A673 (cell line): Measurements from ENCODE around the gene GOLGA5. TPM values are rescaled to one million over a fixed set of nuclear protein-coding genes. Genes with fewer than 3 reads are reported as not detected.
A peak's percentile ranks its signal among the peaks of the same experiment; 100 is the strongest.

Experiments
- BruUV-seq: library from RNA; stranded (reverse); fragments of 400-500 nt; replicated peaks from 2 replicates; lab custom pipeline; 2021; lab: Mats Ljungman, UMichigan
- CTCF ChIA-PET: fragments of 300-600 bp; sonication (Branson Sonifier 250); formaldehyde crosslinking; loops from one replicate; lab custom pipeline; 2022; ENCODE audit warnings: antibody characterized with exemption; lab: Charles Lee
- POLR2A ChIA-PET: fragments of 300-600 bp; sonication (Branson Sonifier 250); formaldehyde crosslinking; loops from one replicate; lab custom pipeline; 2022; ENCODE audit warnings: antibody characterized with exemption; ENCODE audit not compliant: low non-redundant PET; lab: Charles Lee
- DNase-seq: peaks from one replicate; pipeline ENCODE4 v3.0.0-alpha.2; 2015; ENCODE audit warnings: low spot score
- H3K27ac ChIP-seq: fragments of 200-600 bp; sonication (generic); 2 replicates; pipeline ENCODE4 v1.5.1; 2016; ENCODE audit warnings: mixed run types, low read depth, mild to moderate bottlenecking, mixed read lengths, antibody characterized with exemption, low read length; ENCODE audit not compliant: poor library complexity, severe bottlenecking
- H3K27me3 ChIP-seq: fragments of 200-600 bp; sonication (generic); replicated peaks from 2 replicates; pipeline ENCODE4 v1.6.1; 2017; ENCODE audit warnings: mixed run types, low read depth, mild to moderate bottlenecking, mixed read lengths, antibody characterized with exemption, low read length; ENCODE audit not compliant: insufficient read depth, poor library complexity
- H3K36me3 ChIP-seq: fragments of 200-600 bp; sonication (generic); 2 replicates; pipeline ENCODE4 v1.6.1; 2016; ENCODE audit warnings: mixed run types, mild to moderate bottlenecking, mixed read lengths, antibody characterized with exemption, low read length; ENCODE audit not compliant: insufficient read depth, poor library complexity, severe bottlenecking
- H3K4me1 ChIP-seq: fragments of 200-600 bp; sonication (generic); 2 replicates; pipeline ENCODE4 v1.6.1; 2017; ENCODE audit warnings: mixed run types, mild to moderate bottlenecking, mixed read lengths, antibody characterized with exemption, low read length; ENCODE audit not compliant: insufficient read depth, poor library complexity, severe bottlenecking
- H3K4me3 ChIP-seq: fragments of 200-600 bp; sonication (generic); 2 replicates; pipeline ENCODE4 v1.5.1; 2016; ENCODE audit warnings: low read depth, mixed run types, mild to moderate bottlenecking, mixed read lengths, low read length; ENCODE audit not compliant: poor library complexity, severe bottlenecking
- H3K9me3 ChIP-seq: fragments of 200-600 bp; sonication (generic); 2 replicates; pipeline ENCODE4 v1.6.1; 2016; ENCODE audit warnings: mixed run types, low read depth, mild to moderate bottlenecking, mixed read lengths, antibody characterized with exemption, low read length; ENCODE audit not compliant: poor library complexity, severe bottlenecking
- EZH2 ChIP-seq: fragments of 200-600 bp; sonication (generic); IDR thresholded peaks from 2 replicates; pipeline ENCODE4 v1.6.1; 2017; ENCODE audit warnings: borderline replicate concordance, low read depth, mild to moderate bottlenecking, mixed read lengths, antibody characterized with exemption, low read length; ENCODE audit not compliant: poor library complexity, severe bottlenecking
- intact Hi-C: fragments of 100-400 bp; cut with micrococcal nuclease; formaldehyde crosslinking; loops from one replicate; pipeline ENCODE4 v1.10.0; 2022; ENCODE audit not compliant: unreplicated experiment
- total RNA-seq: library from RNA; stranded (reverse); gene quantifications from 2 replicates; pipeline ENCODE4 v1.2.3, GENCODE V29; 2021
- TF ChIP-seq, protein P1 (sequence below): fragments of 300-800, 200-600 bp; sonication (generic); conservative IDR thresholded peaks from 2 replicates; pipeline ENCODE4 v1.5.1; 2017; ENCODE audit warnings: low read depth, mild to moderate bottlenecking, antibody characterized with exemption, low read length, moderate library complexity, mixed read lengths

Gene GOLGA5
- total RNA-seq, 1 experiment from 2014 or later = 21.3 TPM

DNA sequence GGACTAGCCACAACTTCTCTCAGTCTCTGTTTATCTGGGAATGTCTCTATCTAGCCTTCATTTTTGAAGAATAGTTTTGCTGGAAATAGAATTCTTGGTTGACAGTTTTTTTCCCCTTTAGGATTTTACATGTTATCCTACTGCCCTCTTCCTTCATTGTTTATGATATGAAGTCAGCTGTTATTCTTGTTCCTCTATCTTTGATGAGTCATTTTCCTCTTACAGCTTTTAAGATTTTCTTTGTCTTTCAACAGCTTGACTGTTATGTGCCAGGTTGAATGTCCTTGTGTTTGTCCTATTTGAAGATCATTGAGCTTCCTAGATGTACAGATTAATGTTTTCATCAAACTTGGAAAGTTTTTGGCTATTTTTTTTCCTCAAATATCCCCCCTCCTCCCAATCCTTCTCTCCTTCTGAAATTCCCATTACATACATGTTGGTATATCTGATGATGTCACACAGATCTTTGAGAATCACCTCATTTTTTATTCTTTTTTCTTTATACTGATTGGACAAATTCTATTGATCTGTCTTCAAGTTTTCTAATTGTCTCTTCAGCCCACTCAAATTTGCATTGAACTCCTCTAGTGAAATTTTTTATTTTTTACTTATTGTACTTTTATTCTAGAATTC is 4.5 kb upstream of the GOLGA5 start:
- ChIA-PET CTCF (no interaction called here), POLR2A (no interaction called here)
- DNase-seq = no peak
- H3K36me3 ChIP-seq = no peaks in the 10 kb centered on the region
- H3K4me3 ChIP-seq = no peak overlapping the region
- no peak overlapping the region for H3K27ac ChIP-seq
- H3K4me1 ChIP-seq = no peaks in the 10 kb centered on the region
- no peaks in the 10 kb centered on the region for H3K27me3 ChIP-seq
- TF ChIP-seq, protein P1, sequence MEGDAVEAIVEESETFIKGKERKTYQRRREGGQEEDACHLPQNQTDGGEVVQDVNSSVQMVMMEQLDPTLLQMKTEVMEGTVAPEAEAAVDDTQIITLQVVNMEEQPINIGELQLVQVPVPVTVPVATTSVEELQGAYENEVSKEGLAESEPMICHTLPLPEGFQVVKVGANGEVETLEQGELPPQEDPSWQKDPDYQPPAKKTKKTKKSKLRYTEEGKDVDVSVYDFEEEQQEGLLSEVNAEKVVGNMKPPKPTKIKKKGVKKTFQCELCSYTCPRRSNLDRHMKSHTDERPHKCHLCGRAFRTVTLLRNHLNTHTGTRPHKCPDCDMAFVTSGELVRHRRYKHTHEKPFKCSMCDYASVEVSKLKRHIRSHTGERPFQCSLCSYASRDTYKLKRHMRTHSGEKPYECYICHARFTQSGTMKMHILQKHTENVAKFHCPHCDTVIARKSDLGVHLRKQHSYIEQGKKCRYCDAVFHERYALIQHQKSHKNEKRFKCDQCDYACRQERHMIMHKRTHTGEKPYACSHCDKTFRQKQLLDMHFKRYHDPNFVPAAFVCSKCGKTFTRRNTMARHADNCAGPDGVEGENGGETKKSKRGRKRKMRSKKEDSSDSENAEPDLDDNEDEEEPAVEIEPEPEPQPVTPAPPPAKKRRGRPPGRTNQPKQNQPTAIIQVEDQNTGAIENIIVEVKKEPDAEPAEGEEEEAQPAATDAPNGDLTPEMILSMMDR = no peak
- no peak for TF ChIP-seq EZH2
- no TSS peak for BruUV-seq
- H3K9me3 ChIP-seq = peaks cover 18% of the 10 kb centered on the region
- intact Hi-C loops = loop anchor here (5.0 kb wide), 1 partner anchor 42 kb away; the partner anchor contains the start of gene LGMN

DNA sequence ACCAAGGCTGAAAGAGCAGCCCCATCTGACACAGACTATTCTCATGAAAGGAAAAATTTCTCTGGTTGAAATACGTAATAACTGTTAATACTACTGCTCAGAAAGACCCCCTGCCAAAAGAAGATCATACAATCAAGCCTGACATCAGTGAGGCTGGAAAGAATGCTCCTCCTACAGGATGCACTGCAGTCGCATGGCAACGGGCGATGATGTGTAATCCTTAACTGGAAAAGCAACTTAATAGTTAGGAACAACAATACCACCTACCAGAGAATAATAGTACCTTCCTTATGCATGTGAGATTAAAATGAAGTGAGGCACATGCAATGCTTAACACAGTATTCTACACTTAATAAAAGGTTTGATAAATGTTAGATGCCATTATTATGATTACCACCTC is 1.2 kb upstream of the GOLGA5 start:
- no peak overlapping the region for H3K4me3 ChIP-seq

DNA sequence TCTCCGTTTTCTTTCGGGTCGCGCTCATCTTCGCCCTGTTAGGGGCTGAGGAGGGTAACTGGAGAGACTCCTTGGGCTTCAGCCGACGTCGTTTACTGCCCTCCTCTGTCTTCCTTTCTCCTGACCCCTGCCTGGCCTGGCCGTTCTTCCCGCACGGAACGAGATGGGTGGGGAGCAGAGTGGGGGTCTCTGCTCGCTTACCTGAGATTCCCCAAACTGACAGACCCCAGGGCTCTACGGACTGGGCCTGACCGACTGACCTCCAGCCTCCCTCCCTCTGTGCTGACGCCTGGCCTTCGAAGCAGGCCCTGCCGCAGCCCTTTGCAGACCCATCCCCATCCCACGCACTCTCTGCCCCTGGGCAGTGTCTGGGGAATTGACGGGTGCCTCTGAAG is 439 bp downstream of the GOLGA5 start:
- TF ChIP-seq, protein P1 = no peak
- no peak for TF ChIP-seq EZH2
- Histone ChIP-seq H3K4me1 (peaks cover 5% of the 10 kb centered on the region), H3K4me3 (peak overlapping the region; percentile 64), H3K36me3 (peaks cover 13% of the 10 kb centered on the region), H3K27ac (peak overlapping the region; percentile 80), H3K27me3 (no peaks in the 10 kb centered on the region), H3K9me3 (peaks cover 9% of the 10 kb centered on the region)
- intact Hi-C loops = loop anchor here (5.0 kb wide), 1 partner anchor 47 kb away; the partner anchor contains the start of gene LGMN
- ChIA-PET POLR2A (no interaction called here), CTCF (no interaction called here)
- BruUV-seq = no TSS peak
- DNase-seq = peak; percentile 7

More for the DNA sequence above, 1.2 kb upstream of the GOLGA5 start:
- H3K9me3 ChIP-seq = peaks cover 18% of the 10 kb centered on the region
- DNase-seq = no peak
- no peak overlapping the region for H3K27ac ChIP-seq
- ChIA-PET POLR2A (interaction anchor here (0.7 kb wide), 1 partner anchor 693 kb away, joined by 5 read pairs; no protein-coding TSS in a partner anchor), CTCF (no interaction called here)
- peaks cover 5% of the 10 kb centered on the region for H3K4me1 ChIP-seq
- BruUV-seq = no TSS peak
- intact Hi-C loops = loop anchor here (5.0 kb wide), 1 partner anchor 46 kb away; the partner anchor contains the start of gene LGMN
- TF ChIP-seq, protein P1 = no peak
- TF ChIP-seq EZH2 = no peak
- no peaks in the 10 kb centered on the region for H3K27me3 ChIP-seq
- peaks cover 6% of the 10 kb centered on the region for H3K36me3 ChIP-seq
